ENCODE results near the gene BPIFB1.

GRCh38 chr20:33240923-33241322 lies 42.1 kb upstream of the BPIFB1 start:
- TF ChIP-seq YY1 (IDR thresholded peaks at IDR 0.05; ENCODE audit: insufficient read depth, insufficient read length) (no peak), ZNF274 (IDR thresholded peaks at IDR 0.05; ENCODE audit: low read depth, low read length) (no peak)
